ENCODE measurements around the gene GOLGA2.

Gene GOLGA2

DNA sequence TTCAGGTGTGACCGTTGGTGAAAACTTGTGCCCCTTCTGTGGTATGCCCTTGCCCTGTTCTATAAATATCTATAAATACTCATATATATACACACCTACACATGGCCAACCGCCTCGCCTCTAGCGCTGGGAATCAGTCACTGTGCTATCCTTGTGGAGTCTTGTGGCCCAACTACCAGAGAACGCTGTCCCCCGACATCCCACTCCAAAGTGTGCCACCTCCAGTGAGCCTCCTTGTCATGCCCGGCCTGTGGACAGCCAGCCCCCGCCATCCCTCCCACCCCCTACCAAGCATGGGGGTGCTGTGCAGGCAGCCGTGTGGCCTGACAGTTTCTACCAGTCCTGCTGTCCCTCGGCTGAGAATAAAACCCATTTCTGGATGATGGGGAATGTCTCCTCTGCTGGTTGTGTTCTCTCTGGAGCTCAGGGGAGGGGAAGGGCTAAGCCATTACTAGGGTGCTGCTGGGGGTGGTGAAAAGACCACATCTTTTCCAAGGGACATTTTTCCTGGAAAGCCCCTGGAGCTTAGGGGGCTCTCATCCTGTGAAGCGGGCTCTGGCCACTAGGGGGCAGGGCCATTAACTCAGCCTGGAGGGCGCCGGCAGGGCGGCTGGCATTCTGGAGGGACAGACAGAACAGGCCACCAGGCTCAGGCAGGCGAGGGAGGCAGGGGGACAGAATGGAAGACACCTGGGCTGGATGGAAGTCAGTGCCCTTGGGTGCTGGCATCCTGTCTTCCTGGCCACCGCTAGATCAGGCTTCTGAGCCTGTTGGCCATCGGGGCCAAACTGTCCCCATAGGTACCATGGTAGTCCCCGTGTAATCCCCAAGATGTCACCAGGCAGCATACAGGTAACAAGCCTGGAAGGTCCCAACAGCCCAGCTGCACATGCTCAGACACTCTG is 20.7 kb downstream of the GOLGA2 start:
- peak; percentile 62 for DNase-seq

DNA sequence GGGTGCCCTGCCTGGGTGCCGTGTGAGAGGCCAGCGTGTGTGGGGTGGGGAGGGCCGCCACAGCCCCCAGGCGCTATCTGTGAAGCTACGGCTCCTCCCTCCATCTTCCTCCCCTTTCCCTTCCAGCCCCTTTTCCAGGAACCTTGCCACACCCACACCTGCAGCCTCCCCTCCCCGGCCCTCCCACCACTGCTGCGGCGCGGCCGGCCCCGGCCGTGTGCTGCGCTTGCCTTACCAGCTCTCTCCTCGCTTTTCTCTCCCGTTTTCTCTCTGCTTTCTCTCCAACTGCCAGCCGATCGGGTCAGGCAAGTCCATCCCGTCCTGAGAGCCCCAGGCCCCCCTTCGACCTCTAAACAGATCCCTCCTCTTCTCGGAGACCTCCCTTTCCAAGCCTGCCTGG is 21.4 kb downstream of the GOLGA2 start:
- DNase-seq: no peak

- no peak for DNase-seq
Observed at GRCh38 chr9:128253991-128254346, 21.8 kb downstream of the GOLGA2 start.

DNA sequence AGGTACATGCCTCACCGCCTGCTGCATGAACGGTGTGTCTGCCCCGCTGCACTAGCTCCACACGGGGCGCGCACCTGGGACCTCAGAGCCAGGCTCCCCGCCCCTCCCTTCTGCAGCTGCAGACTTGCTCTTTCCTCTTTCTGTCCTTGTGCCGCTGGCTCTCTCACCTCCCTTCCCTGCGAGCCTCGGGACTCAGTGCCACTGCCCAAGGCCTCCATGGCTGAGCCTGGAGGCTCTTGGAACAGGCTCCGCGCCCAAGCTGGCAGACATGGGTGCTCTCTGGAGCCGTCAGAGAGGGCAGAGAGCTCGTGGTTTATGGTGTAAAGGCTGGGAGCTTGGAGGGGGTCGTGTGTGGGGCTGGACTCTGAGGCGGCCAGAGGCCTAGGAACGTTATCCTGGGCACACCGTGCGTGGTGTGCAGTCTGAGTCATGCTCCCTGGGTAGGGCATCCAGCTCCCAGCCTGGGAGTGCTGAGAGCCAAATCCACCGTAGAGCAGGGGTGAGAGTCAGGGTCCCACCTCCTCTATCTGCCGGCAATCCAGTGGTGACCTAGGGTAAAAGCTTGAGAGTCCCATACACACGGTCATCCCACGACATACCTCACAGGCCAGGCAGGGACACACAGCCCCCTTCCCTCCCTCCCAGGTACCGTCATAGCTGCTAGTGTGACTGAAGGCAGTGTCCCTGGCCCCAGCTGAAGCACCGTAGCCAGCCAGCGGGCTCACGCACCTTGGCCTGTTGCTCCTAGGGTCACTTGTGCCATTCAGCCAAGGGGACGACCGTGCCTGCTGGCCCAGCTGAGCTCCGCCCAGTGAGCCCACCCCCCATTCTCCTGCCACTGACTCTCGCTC is 22.4 kb downstream of the GOLGA2 start:
- DNase-seq: no peak

DNA sequence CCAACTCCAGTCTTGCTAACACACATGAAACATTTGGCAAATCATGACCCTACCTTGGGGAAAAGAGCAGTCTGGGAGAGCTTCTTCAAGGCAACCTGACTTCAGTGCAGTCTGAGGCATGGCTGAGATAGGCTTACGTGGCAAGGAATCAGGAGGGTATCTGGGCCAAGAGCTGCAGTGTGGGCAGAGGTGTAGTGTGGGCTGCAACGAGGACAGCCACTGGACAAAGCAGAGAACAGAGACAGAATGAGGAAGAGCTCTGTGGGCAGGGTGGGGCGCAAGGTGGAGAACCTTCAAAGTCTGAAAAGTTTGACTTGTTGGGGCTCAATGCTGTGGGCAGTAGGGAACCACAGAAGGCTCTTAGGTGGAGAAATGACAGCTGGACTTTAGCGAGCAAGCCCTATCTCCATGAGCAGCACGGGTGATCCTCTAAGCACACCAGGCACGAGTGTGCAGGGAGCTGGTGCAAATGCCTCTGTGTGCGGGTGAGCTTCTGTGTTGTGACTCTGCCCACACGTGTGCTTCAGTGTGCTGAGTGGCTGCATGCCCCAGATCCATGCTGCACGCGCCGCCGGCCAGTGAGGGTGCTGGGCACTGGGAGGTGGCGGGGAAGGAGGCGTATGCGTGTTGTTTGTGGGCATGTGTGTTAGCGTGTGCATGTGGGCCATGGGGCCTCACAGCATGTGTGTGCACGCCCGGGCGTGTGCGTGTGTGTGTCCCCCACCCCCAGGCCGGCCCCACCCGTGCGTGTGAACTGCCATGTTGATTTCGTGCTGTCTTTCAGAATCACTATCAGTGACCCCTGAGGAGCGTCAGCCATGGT is 23.3 kb downstream of the GOLGA2 start:
- no peak for DNase-seq

- DNase-seq: no peak
Observed at GRCh38 chr9:128251732-128252100, 24.1 kb downstream of the GOLGA2 start.

GRCh38 chr9:128250839-128251731 is 24.7 kb downstream of the GOLGA2 start:
- no peak for DNase-seq

DNA sequence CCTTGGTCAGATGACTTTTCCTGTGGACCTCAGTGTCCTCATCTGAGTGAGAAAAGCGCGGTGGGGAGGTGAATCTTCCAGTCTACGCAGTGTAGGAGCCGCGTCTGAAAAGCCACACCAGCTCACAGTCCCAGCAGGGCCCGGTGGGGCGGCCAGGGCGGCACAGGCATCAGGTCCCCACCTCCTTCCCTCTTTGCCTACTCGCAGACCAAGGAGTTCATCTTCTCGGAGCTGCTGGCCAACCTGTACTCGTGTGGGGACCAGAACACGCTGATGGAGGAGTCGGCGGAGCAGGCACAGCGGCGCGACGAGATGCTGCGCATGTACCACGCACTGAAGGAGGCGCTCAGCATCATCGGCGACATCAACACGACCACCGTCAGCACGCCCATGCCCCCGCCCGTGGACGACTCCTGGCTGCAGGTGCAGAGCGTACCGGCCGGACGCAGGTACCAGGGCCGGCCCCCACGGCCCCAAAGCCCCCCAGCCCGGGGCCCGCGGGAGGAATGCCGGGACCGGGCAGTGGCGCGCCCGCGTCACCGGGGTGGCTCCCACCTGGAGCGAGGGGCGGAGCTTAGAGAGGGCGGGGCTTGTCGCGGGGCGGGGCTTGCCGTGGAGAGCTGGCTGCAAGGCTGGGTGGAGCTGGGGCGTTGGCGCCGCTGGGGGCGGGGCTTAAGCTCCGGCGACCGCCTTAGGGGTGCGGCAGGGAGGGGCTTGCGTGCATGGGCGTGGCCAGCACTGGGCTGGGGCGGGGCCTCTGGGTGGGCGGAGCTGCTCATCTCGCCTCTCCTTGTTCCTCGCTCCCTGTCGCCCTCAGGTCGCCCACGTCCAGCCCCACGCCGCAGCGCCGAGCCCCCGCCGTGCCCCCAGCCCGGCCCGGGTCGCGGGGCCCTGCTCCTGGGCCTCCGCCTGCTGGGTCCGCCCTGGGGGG is 25.6 kb downstream of the GOLGA2 start:
- peak; percentile 100 for DNase-seq

DNA sequence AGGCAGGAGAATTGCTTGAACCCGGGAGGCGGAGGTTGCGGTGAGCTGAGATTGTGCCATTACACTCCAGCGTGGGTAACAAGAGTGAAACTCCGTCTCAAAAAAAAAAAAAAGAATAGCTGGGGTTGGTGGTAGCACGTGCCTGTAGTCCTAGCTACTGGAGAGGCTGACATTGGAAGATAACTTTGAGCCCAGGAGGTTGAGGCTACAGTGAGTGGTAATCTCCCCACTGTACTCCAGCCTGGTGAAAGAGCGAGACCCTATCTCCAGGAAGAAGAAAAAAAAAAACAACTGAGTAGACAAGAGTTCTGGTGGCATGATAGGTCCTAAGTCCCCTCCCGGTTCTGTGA is 26.3 kb downstream of the GOLGA2 start:
- no peak for DNase-seq

GRCh38 chr9:128247226-128247803 is 28.5 kb downstream of the GOLGA2 start:
- no peak for DNase-seq

- no peak for DNase-seq
Observed at GRCh38 chr9:128246471-128246870, 29.3 kb downstream of the GOLGA2 start.

GRCh38 chr9:128245421-128246151 is 30.2 kb downstream of the GOLGA2 start:
- DNase-seq: no peak

- no peak for DNase-seq
Observed at GRCh38 chr9:128244837-128245231, 31.0 kb downstream of the GOLGA2 start.

DNA sequence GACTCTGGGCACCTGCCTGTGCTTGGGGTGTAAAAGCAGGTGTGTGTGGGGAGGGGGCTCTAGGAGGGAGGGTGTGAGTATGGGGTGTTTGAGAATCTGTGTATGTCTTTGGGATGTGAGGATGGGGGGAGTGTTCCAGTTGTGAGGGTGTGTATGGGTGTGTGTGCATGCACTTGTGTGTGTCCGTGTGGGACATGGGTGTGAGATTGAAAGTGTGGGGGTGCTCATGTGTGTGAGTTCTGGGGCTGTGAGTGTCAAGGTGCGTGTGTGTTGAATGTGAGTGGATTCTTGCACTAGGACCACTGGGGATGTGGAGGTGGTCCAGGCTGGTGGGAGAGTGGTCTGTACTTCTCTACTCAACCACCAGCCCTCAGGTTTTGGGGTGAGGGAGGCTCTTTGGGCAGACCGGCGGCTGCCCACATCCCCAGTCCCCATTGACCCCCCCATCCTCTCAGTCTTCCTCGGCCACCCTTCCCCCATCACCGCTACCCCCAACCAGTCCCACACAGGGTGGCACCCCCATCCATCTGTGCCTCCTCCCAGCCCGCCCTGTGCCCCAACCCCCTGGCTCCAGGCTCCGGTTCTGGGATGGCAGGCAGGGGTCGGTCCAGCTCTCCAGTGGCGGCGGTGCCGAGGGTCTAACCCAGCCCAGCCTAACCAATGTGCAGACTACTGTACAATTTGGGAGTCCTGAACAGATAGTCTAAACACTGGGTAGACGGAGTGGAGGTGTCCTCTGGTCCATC is 31.5 kb downstream of the GOLGA2 start:
- DNase-seq: no peak

DNA sequence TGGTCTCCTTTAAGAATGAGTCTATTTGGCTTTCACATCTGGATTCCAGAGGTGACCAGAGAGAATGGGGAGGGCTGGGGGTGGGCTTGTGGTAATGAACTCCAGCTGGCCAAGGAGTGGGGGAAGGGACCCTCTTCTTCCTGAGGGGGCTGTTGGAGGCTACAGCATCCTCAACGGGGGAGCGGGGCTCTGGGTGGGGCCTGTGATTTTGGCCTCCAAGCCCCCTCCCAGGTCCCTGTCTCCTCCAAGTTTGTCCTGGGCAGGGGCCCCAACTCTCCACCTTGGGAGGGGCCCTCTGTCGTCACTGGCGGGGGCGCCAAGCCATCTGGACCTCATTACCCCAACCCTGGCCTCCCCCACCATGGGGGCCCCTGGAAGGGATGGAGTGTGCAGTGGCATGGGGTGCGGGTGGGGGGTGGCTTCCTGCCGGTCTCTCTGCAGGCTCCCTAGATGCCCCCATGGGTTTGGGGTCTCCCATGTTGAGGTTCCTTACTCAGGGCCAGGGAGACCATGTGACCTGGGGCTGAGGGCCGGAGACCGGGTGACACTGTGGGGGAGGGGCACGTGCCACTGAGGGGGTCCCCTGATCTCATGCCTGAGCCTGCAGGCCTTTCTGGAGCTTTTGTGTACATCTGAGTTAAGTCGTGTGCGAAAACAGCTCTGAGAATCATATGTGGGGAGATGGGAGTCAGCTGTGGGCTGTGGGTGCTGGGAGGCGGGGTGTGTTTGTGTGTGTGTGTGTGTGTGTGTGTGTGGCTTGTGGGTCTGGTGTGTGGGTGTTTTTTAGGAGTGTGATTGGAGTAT is 32.4 kb downstream of the GOLGA2 start:
- no peak for DNase-seq

DNA sequence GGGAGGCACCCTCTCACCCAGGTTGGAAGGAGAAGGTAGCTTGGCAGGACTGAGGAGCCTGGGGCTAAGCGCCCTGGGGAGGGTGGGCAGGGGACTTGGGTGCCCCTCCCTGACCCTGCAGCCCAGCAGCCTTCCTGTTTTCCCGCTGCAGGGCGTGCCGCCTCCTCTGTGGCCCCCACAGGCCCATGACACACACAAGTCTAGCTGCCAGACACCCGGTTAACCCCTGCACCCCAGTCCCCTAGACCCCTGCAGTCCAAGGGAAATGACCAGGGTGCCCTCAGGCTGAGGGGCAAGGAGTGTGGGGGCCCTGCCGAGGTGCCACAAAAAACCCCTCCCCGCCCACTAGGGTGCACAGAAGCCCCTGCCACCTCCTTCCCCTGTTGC is 33.0 kb downstream of the GOLGA2 start:
- DNase-seq: no peak

- DNase-seq: no peak
Observed at GRCh38 chr9:128242124-128242523, 33.7 kb downstream of the GOLGA2 start.

DNA sequence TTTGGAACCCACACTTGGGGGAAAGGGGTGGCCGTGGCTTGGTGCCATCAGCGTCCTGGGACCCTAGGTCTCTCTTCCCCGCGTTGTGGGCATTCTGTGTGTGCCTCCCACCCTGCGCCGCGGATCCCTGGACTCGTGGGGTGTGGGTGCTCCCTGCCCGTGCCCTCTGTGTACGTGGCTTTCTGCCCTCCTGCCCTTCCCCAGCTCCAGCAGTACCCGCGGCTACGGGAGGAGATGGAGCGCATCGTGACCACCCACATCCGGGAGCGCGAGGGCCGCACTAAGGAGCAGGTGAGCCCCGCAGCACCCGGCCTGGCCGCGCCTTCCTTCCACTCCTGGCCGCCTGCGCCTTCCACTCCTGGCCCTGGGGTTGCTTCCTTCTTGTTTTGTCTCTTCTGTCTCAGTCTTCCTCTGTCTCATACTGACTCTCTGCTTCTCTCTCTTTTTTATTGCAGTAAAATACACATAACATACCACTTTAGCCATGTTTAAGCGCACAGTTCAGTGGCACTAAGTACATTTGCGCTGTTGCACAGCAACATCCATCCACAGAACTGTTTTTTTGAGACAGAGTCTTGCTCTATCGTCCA is 41.9 kb downstream of the GOLGA2 start:
- DNase-seq: no peak

All from activated T-cell treated with anti-CD3 and anti-CD28 coated beads, Interleukin-2, amount 50 U/mL, for 1 hour (primary cell).